Measurements from ENCODE around the gene EXTL1.

EXTL1 gene

DNA sequence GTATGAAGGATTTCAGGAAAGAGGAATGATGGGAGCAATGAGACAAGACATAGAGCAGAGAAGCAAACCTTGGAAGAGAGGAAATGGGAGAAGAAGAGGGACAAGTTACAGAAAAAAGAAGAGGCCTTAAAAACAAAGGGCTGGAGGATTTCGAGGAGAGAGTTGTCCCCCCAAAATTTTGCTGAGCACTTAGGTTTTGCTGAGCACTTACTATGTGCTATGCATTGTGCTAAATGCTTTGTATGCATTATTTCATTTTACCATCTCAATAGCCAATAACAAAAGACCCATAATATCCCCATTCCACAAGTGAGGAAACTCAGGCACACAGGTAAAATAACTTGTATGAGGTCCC lies 48.3 kb downstream of the EXTL1 start:
- DNase-seq, result no peak

DNA sequence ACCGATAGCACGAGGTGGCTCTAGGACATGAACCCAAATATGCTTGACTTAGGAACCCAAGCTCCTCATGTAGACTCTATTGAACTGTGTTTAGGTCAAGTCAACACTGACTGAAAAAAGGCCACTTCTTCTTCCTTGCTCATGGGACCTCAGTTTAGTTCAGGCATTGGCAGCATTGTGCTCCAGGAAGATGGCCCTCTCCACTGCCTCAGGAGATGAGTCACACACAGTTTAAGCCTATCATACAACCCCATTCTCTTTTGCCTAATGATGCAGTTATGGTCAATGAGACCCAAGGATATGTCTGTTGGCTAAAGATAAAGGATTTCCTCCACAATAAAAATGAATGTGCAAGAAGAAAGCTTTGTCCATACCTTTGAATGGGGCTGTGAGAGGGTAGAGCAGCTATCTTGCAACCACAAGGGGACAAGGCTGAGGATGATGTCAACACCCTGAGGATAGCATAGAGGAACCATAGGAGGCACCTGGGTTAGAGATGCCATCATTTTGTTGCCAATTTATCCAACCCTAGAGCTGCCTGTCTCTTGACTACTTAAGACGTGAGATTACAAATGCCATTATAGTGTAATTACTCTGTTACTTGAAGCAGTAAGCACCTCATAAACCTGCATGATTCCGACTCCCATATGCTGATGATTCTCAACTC lies 48.9 kb downstream of the EXTL1 start:
- DNase-seq, result no peak

DNA sequence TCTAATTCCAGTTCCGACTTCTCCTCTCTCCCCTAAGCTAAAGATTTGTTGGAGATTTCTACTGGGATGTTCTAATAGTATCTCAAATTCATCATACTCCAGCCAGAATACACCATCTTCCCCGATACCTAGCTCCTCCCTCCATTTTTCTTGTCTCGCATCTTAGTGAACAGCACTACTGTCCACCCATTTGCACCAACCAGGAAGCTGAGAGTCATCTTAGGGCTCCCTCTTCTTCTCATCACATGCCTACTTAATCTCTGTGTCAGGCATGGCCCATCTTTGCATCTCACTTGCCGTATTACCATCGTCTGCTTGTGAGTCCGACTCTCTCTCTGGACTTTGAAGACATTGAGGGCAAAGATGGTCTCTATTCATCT lies 49.4 kb downstream of the EXTL1 start:
- DNase-seq, result no peak

DNA sequence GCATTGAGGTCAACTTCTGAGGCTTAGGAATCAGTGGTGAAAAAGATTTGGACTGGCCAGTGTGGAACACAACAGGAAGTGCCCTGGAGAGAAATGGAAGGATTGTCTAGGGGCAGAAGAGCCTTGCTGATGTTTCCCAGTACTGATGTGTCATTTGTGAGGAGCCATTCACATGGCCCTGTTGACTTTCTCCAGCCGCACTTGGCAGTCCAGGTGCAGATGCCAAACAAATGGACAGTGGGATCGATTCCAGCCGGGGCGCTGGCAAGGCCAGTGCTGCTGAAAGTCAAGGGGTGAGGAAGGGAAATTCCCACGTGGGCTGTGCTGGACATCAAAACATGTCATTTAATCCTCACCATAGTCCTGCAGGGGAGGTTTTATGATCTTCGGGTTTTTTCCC lies 50.7 kb downstream of the EXTL1 start:
- DNase-seq, result peak in 1 of 56 donors; percentile 1

DNA sequence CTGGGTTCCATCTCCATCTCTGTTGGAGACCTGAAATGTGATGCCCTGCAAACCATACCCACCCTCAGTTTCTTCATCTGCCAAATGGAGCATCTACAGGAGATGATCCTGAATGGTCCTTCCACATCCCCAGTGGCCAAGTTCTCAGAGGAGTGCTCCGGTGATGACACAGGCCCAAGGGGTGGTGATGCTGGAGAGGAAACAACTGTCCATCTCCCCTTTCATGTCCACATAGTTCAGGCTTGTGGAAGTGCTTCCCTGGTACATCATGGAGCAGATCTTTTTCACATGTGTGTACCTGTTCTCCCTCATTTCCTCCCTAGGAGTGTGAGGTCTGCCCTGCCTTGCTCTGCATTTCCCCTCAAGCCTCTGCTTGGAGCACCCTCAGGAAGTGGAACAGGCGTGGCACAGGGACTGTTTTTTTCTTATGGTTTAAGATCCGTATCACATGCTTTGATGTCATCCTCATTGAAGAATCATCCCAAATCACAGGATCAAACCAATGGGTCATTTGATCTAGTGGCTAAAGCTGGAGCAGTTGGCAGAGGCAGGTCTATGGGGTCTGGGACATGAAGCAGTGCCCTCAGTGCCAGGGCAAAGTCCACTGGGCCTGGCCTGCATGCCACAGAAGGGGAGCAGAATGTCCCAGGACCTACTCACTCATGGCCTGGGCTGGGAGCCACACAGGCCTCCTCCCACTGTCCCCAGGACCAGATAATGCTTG lies 54.0 kb downstream of the EXTL1 start:
- DNase-seq, result no peak

DNA sequence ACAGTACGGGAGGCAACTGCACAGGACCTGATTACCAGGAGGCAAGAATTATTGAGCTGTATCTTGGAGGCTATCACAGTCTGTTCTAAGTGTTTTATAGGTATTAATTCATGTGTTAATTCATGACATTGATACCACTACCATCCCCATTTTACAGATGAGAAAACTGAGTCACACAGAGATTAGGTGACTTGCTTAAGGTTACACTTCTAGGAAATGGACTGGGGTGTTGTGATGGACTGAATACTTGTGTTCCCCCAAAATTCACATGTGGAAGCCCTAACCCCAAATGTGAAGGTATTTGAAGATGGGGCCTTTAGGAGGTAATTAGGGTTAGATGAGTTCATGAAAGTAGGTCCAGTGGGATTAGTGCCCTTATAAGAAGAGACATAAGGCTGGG lies 55.9 kb downstream of the EXTL1 start:
- DNase-seq, result no peak

DNA sequence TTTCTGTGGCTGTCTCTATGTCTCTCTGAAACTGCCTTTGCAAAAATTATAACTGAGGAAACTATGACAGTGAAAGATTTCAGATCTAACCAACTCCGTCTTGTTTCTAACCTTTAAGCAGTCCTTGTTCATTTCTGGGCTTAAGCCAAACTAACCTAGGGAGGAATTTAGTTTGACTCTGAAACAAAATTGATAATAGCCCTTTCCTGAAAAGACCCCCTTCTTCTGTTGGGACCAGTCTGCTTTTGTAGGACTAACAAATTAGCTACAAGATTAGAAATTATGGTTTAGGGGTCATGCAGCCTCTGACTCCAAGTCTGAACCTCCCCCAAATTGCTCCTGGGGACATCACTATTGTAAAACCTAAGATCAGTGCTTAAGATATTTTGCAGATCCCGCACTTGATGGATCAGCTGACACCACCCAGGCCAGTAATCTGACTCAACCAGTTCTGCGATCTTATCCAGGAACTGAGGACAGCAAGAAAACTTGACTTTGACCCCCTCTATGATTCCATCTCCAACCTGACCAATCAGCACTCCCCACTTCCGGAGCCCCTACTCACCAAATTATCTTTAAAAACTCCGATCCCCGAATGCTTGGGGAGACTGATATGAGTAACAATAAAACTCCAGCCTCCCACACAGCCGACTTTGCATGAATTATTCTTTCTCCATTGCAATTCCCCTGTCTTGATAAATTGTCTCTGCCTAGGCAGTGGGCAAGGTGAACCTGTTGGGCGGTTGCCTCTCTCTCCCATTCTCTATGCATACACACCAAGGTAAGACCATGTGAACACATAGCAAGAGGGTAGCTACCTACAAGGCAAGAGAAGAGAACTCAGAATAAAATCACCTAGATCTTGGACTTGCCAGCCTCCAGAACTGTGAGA lies 57.0 kb downstream of the EXTL1 start:
- DNase-seq, result no peak

DNA sequence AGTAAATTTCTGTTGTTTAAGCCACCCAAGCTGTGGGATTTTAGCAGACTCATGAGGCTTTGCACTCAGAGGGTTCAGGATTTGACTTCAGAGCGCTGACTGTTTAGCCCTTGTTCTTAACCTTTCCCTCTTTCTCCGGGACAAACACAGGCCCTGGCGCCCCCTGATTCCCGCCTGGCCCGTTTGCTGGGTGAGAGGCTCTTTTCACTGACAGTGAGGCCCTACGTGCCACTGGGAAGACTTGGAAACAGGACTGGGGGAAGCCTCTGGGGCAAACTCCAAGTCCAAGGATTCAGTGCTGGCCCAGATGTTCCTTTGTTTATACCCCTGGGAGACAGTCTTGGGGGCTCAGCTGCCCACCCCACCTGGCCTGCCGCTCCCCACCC lies 57.6 kb downstream of the EXTL1 start:
- DNase-seq, result no peak

DNA sequence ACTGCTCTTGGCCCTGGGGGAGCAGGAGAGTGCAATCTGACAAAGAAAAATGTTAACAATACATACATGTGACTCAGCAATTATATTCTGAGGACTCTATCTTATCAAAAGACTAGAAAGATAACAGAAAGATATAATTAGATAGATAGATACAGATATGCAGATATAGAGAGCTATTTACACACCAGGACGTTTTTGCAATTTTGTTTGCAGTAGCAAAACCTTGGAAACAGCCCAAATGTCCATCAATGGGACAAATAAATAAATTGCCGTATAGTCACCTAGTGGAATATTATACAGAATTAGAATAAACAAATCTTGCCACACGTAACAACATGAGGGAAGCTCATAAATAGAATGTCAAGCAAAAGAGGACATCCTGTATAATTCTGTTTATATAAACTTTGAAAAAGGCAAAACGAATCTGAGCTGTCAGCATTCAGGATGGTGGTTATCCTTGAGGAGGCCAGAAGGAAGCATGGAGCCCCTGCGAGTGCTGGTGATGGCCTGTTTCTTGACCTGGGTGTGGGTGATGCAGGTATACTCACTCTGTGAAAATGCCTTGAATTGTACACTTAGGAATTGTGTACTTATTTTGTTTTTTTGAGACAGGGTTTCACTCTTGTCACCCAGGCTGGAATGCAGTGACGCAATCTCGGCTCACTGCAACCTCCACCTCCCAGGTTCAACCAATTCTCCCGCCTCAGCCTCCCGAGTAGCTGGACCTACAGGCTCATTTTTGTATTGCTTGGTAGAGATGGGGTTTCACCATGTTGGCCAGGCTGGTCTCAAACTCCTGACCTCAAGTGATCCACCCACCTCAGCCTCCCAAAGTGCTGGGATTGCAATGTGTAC lies 58.6 kb downstream of the EXTL1 start:
- no peak for DNase-seq

DNA sequence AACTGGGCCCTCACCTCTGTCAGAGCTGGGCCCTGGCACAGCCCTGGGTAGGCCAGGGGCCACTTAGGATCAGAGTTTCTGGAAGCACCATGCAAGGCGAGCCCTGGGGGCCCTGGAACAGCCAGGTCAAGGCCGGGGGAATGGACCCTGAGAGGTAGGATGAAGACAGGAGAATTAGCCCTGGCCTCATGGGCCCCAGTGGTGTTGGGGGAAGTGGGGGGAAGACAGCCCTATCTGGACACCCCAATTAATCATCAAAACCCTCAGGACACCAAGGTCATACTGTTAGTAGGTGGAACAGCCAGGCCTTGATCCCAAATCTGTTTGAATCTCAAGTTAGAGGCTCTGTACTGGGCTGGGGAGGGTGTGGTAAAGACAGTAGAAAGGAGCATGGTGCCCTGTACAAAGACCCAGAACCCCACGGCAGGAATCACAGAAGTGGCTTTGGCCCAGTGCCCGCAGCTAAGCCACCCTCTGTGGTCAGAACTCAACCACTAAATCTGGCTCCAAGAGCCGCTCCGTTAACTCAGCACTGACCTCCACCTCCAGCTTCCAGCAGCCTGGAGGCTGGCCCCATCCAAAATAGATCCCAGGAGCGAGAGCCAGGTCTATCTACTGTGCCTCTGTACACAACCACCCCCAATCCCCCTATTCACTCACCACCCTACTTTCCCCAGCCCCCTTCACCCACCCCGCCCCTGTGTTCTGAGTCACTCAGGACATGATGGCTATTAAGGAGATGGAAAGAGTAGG lies 59.9 kb downstream of the EXTL1 start:
- DNase-seq, result no peak

DNA sequence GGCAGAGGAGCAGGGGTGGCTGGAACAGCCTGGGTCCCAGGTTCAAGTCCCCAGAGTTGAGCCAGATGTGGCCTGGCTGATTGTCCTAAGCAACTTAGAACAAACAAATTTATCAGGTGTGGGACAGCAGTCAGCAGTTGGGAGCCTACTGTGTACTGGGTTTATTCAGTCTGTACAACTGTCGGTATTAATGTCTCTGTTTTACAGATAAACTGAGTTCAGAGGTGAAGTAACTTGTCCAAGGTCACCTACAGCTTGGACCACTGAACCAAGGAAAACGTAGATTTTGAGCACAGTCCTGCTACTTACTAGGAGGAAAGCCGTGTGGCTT lies 60.4 kb downstream of the EXTL1 start:
- DNase-seq, result no peak

DNA sequence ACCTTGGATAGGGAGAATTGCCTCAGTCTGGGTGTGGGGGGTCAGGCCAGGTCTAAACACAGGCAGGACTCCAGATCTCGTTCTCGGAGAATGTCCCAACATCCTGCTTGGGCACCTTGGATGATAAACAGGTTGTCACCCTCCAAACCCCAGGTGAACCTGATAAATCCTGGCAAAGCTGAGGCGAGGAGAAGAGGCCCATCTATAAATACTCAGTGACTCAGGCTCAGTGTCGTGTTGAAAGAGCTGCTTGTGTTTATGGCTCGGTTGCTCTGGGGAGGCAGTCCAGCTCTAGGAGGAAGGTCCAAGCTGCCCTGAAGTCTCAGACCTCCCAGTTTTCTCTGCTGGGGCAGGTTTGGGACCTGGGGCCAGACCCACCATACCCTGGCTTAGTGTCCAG lies 61.6 kb downstream of the EXTL1 start:
- no peak for DNase-seq

DNA sequence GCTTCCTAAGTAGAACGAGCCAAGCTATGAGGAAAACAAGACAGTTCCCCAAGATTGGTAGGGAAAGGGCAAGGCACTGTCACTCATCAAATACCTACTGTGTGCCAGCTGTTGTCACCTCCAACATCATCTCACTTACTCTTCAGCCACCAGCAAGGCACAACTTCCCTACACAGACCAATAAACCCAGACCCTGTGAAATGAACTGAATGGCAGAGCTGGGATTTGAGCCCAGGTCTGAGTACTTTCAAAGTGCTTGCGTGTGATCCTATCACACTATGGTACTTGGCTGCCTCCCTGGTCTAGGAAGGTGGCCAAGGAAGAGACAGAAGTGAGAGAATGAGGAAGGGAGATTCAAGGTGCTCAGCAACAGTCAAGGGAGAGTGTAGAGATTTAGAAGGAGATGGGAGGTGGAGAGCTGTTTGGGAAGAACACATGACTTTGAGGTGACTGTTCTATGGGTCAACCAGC lies 62.6 kb downstream of the EXTL1 start:
- no peak for DNase-seq

DNA sequence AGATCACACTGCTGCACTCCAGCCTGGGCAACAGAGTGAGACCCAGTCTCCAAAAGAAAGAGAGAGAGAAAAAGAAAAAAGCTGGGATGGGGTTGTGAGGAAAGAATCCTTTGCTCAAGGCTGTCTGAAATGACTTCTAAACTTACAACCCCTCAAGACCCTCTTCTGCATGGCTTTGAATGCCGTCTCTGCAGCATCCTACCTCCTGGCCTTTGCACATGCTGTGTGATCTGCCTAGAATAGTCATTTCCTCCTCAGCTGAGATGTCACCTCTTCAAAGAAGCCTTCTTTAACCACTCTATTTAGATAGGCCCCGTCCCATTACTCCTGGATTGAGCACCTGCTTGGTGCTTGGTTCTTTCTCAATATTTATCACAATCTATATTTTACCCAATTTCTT lies 63.3 kb downstream of the EXTL1 start:
- no peak for DNase-seq

Data from amygdala (tissue), 56 donors.